Neural cell (in vitro differentiated cells): ENCODE measurements around the gene SREBF1. TPM values are rescaled to one million over a fixed set of nuclear protein-coding genes. Genes with fewer than 3 reads are reported as not detected.

ENCODE experiments used
- H2AFZ ChIP-seq: fragments of 200-600, 300-800 bp; sonication (generic), shearing (Covaris generic); 2 replicates; pipeline ENCODE4 v1.6.0; 2014; ENCODE audit warnings: low read depth, mild to moderate bottlenecking, antibody characterized with exemption, low read length, moderate library complexity
- H3F3A ChIP-seq: fragments of 200-600 bp; shearing (Covaris generic); 2 replicates; pipeline ENCODE4 v1.6.1; 2016; ENCODE audit warnings: mild to moderate bottlenecking, moderate library complexity, mixed read lengths, antibody characterized with exemption, low read length; ENCODE audit not compliant: insufficient read depth, poor library complexity, severe bottlenecking
- H3K27ac ChIP-seq: fragments of 200-600, 300-800 bp; sonication (generic), shearing (Covaris generic); 2 replicates; pipeline ENCODE4 v1.5.1; 2014; ENCODE audit warnings: mild to moderate bottlenecking, low read length, moderate library complexity
- H3K27me3 ChIP-seq: fragments of 300-800, 200-600 bp; sonication (generic), shearing (Covaris generic); 2 replicates; pipeline ENCODE4 v1.6.0; 2014; ENCODE audit warnings: mild to moderate bottlenecking, low read depth, low read length, moderate library complexity; ENCODE audit not compliant: insufficient read depth
- H3K36me3 ChIP-seq: fragments of 300-800, 200-600 bp; sonication (generic), shearing (Covaris generic); 2 replicates; pipeline ENCODE4 v1.5.1; 2014; ENCODE audit warnings: mild to moderate bottlenecking, antibody characterized with exemption, low read length, moderate library complexity; ENCODE audit not compliant: insufficient read depth
- H3K4me2 ChIP-seq: fragments of 300-800, 200-600 bp; sonication (generic), shearing (Covaris generic); 2 replicates; pipeline ENCODE4 v1.6.0; 2014; ENCODE audit warnings: mild to moderate bottlenecking, low read length
- H3K4me3 ChIP-seq: fragments of 300-800, 200-600 bp; sonication (generic), shearing (Covaris generic); 2 replicates; pipeline ENCODE4 v1.5.1; 2014; ENCODE audit warnings: mild to moderate bottlenecking, low read length, moderate library complexity
- H3K79me2 ChIP-seq: fragments of 200-600 bp; shearing (Covaris generic); replicated peaks from 2 replicates; pipeline ENCODE4 v1.6.0; 2014; ENCODE audit warnings: mild to moderate bottlenecking, low read length, moderate library complexity; ENCODE audit not compliant: insufficient read depth
- H3K9ac ChIP-seq: fragments of 300-800, 200-600 bp; sonication (generic), shearing (Covaris generic); 2 replicates; pipeline ENCODE4 v1.6.1; 2016; ENCODE audit warnings: mild to moderate bottlenecking, low read length, mixed read lengths
- H3K9me2 ChIP-seq: fragments of 200-600 bp; shearing (Covaris generic); 2 replicates; pipeline ENCODE4 v1.6.1; 2016; ENCODE audit warnings: mild to moderate bottlenecking, low read length, mixed read lengths; ENCODE audit not compliant: insufficient read depth
- H3K9me3 ChIP-seq: fragments of 200-600, 300-800 bp; sonication (generic), shearing (Covaris generic); 2 replicates; pipeline ENCODE4 v1.6.1; 2016; ENCODE audit warnings: mild to moderate bottlenecking, mixed run types, low read length, moderate library complexity, mixed read lengths
- H4K20me1 ChIP-seq: fragments of 200-600 bp; shearing (Covaris generic); 2 replicates; pipeline ENCODE4 v1.6.1; 2016; ENCODE audit warnings: mild to moderate bottlenecking, mixed run types; ENCODE audit not compliant: insufficient read depth
- CTCF ChIP-seq: fragments of 450-650 bp; IDR thresholded peaks from 2 replicates; pipeline ENCODE4 v1.5.1; 2014; ENCODE audit warnings: antibody characterized with exemption, mild to moderate bottlenecking, moderate library complexity; ENCODE audit not compliant: poor library complexity, severe bottlenecking
- EP300 ChIP-seq: fragments of 450-650 bp; conservative IDR thresholded peaks from 2 replicates; pipeline ENCODE4 v1.6.1; 2014; ENCODE audit warnings: antibody characterized with exemption, mild to moderate bottlenecking, moderate library complexity; ENCODE audit not compliant: poor library complexity, severe bottlenecking
- EZH2 ChIP-seq: fragments of 200-600, 300-800 bp; shearing (Covaris generic), sonication (generic); IDR thresholded peaks from 2 replicates; pipeline ENCODE4 v1.6.1; 2014; ENCODE audit warnings: antibody characterized with exemption, low read length, borderline replicate concordance, mild to moderate bottlenecking; ENCODE audit not compliant: insufficient read depth, poor library complexity, severe bottlenecking
- MXI1 ChIP-seq: fragments of 450-650 bp; conservative IDR thresholded peaks from 2 replicates; pipeline ENCODE4 v1.6.1; 2014; ENCODE audit warnings: antibody characterized with exemption, mild to moderate bottlenecking; ENCODE audit not compliant: poor library complexity, severe bottlenecking
- POLR2AphosphoS5 ChIP-seq: IDR thresholded peaks from 2 replicates; pipeline ENCODE4 v1.6.1; 2012
- RAD21 ChIP-seq: fragments of 450-650 bp; conservative IDR thresholded peaks from 2 replicates; pipeline ENCODE4 v1.6.1; 2014; ENCODE audit warnings: antibody characterized with exemption, mild to moderate bottlenecking, moderate library complexity
- REST ChIP-seq: IDR thresholded peaks from 2 replicates; pipeline ENCODE4 v1.6.1; 2012; ENCODE audit warnings: borderline replicate concordance
- SMC3 ChIP-seq: fragments of 450-650 bp; conservative IDR thresholded peaks from 2 replicates; pipeline ENCODE4 v1.6.1; 2014; ENCODE audit warnings: antibody characterized with exemption, mild to moderate bottlenecking, moderate library complexity; ENCODE audit not compliant: poor library complexity
- TAF1 ChIP-seq: IDR thresholded peaks from 2 replicates; pipeline ENCODE4 v1.6.1; 2012; ENCODE audit warnings: low read depth
- polyA plus RNA-seq: library from polyadenylated mRNA; depleted of rRNA; stranded (reverse); fragments of >200 nt; gene quantifications from 2 replicates; pipeline ENCODE4 v1.2.3, GENCODE V29; 2014

The SREBF1 gene
- polyA plus RNA-seq, 1 donor from 2014 or later, result 22.5 TPM

GRCh38 chr17:17798573-17799255, 38.1 kb downstream of the SREBF1 start:
- Histone ChIP-seq H3K9me3 (no peaks in the 10 kb centered on the region), H3K9me2 (no peaks in the 10 kb centered on the region), H3K27ac (no peak overlapping the region), H3F3A (peaks cover 4% of the 10 kb centered on the region), H4K20me1 (peaks cover 15% of the 10 kb centered on the region), H3K4me2 (no peak overlapping the region), H3K27me3 (no peaks in the 10 kb centered on the region), H3K9ac (no peak overlapping the region), H3K4me3 (no peak overlapping the region), H2AFZ (no peak overlapping the region), H3K36me3 (peaks cover 17% of the 10 kb centered on the region), H3K79me2 (peaks cover 64% of the 10 kb centered on the region)
- TF ChIP-seq MXI1 (no peak), RAD21 (no peak), TAF1 (no peak), CTCF (no peak), SMC3 (no peak), POLR2AphosphoS5 (no peak), EP300 (no peak), EZH2 (no peak), REST (no peak)

- no peak for TF ChIP-seq RAD21
- no peak for TF ChIP-seq EZH2
- no peak for TF ChIP-seq POLR2AphosphoS5
- TF ChIP-seq EP300, result no peak
- no peak for TF ChIP-seq MXI1
- no peak for TF ChIP-seq TAF1
- TF ChIP-seq REST, result no peak
- TF ChIP-seq CTCF, result no peak
- no peak for TF ChIP-seq SMC3
- Histone ChIP-seq H3K27me3 (no peaks in the 10 kb centered on the region), H3K9ac (no peak overlapping the region), H3K79me2 (peaks cover 61% of the 10 kb centered on the region), H3K27ac (no peak overlapping the region), H3K4me3 (no peak overlapping the region), H3F3A (peaks cover 4% of the 10 kb centered on the region), H4K20me1 (peaks cover 15% of the 10 kb centered on the region), H3K4me2 (no peak overlapping the region), H3K36me3 (peaks cover 17% of the 10 kb centered on the region), H3K9me2 (no peaks in the 10 kb centered on the region), H2AFZ (no peak overlapping the region), H3K9me3 (no peaks in the 10 kb centered on the region)
These were observed 38.7 kb downstream of the SREBF1 start for GRCh38 chr17:17798010-17798556.
